IMR-90 (cell line): Measurements from ENCODE around the gene KLHL11. TPM values are rescaled to one million over a fixed set of nuclear protein-coding genes. Genes with fewer than 3 reads are reported as not detected.

Experiments
- ATAC-seq: fragments of 200-7000 bp; cut with Tn5 transposase; 2 replicates; pipeline ENCODE4 v1.9.1; 2020; ENCODE audit warnings: low read depth, mild to moderate bottlenecking, moderate library complexity
- BruUV-seq: library from RNA; stranded (reverse); fragments of 400-500 nt; replicated peaks from 2 replicates; lab custom pipeline; 2021; lab: Mats Ljungman, UMichigan
- CTCF ChIA-PET: fragments of 300-600 bp; formaldehyde crosslinking; extraction: SDS; loops from one replicate; lab custom pipeline; 2021; ENCODE audit warnings: antibody characterized with exemption; lab: Yijun Ruan, JAX
- POLR2A ChIA-PET: fragments of 300-600 bp; sonication (Branson Sonifier 250); formaldehyde crosslinking; loops from one replicate; lab custom pipeline; 2022; ENCODE audit warnings: antibody characterized with exemption; ENCODE audit not compliant: unreplicated experiment; lab: Charles Lee
- DNase-seq: peaks from one replicate; pipeline ENCODE4 v3.0.0; 2013
- H2AFZ ChIP-seq: replicated peaks from 2 replicates; pipeline ENCODE3; 2013; ENCODE audit warnings: low read length, mild to moderate bottlenecking; ENCODE audit not compliant: poor library complexity
- H2AK5ac ChIP-seq: 2 replicates; pipeline ENCODE4 v1.6.1; 2013; ENCODE audit warnings: low read depth, low read length, inconsistent platforms
- H2AK9ac ChIP-seq: replicated peaks from 2 replicates; pipeline ENCODE3; 2013; ENCODE audit warnings: mild to moderate bottlenecking, low read depth, low read length, moderate library complexity; ENCODE audit not compliant: poor library complexity
- H2BK120ac ChIP-seq: 2 replicates; pipeline ENCODE4 v1.6.1; 2013; ENCODE audit warnings: low read depth, low read length, inconsistent platforms
- H2BK15ac ChIP-seq: 3 replicates; pipeline ENCODE4 v1.6.1; 2013; ENCODE audit warnings: low read depth, low read length, inconsistent platforms
- H2BK20ac ChIP-seq: 2 replicates; pipeline ENCODE4 v1.6.1; 2013; ENCODE audit warnings: low read depth, mild to moderate bottlenecking, inconsistent platforms, low read length, moderate library complexity
- H2BK5ac ChIP-seq: 2 replicates; pipeline ENCODE4 v1.6.1; 2013; ENCODE audit warnings: mild to moderate bottlenecking, low read depth, low read length, inconsistent platforms; ENCODE audit not compliant: poor library complexity, severe bottlenecking
- H3K14ac ChIP-seq: replicated peaks from 2 replicates; pipeline ENCODE4 v1.6.1; 2013; ENCODE audit warnings: low read depth, low read length, inconsistent platforms
- H3K18ac ChIP-seq: 2 replicates; pipeline ENCODE4 v1.6.1; 2013; ENCODE audit warnings: low read depth, low read length, control low read depth
- H3K23ac ChIP-seq: 2 replicates; pipeline ENCODE4 v1.6.1; 2013; ENCODE audit warnings: low read depth, low read length, inconsistent platforms
- H3K27ac ChIP-seq: 2 replicates; pipeline ENCODE4 v1.5.1; 2013; ENCODE audit warnings: mild to moderate bottlenecking, control low read depth, low read length; ENCODE audit not compliant: insufficient read depth
- H3K27me3 ChIP-seq: 2 replicates; pipeline ENCODE4 v1.6.1; 2013; ENCODE audit warnings: low read length; ENCODE audit not compliant: control insufficient read depth, insufficient read depth
- H3K36me3 ChIP-seq: 2 replicates; pipeline ENCODE4 v1.6.1; 2013; ENCODE audit warnings: low read length, mixed read lengths; ENCODE audit not compliant: control insufficient read depth, insufficient read depth
- H3K4ac ChIP-seq: 2 replicates; pipeline ENCODE4 v1.6.1; 2013; ENCODE audit warnings: low read depth, low read length, inconsistent platforms
- H3K4me1 ChIP-seq: 2 replicates; pipeline ENCODE4 v1.6.1; 2013; ENCODE audit warnings: low read length, mixed read lengths; ENCODE audit not compliant: control insufficient read depth, insufficient read depth
- H3K4me2 ChIP-seq: 2 replicates; pipeline ENCODE4 v1.6.1; 2013; ENCODE audit warnings: low read depth, mild to moderate bottlenecking, control low read depth, low read length, moderate library complexity
- H3K4me3 ChIP-seq: 2 replicates; pipeline ENCODE4 v1.5.1; 2013; ENCODE audit warnings: low read depth, mild to moderate bottlenecking, control low read depth, low read length, moderate library complexity; ENCODE audit not compliant: insufficient read depth
- H3K56ac ChIP-seq: 2 replicates; pipeline ENCODE4 v1.6.1; 2013; ENCODE audit warnings: low read length, inconsistent platforms; ENCODE audit not compliant: insufficient read depth; ENCODE audit errors: extremely low read depth
- H3K79me1 ChIP-seq, 2 experiments: 2 replicates each; pipeline ENCODE4 v1.6.1; 2013; ENCODE audit warnings: low read length in 2 of 2, inconsistent platforms in 1 of 2, low read depth in 1 of 2
- H3K9ac ChIP-seq: 2 replicates; pipeline ENCODE4 v1.6.1; 2013; ENCODE audit warnings: low read depth, low read length, control low read depth
- H3K9me1 ChIP-seq: 2 replicates; pipeline ENCODE4 v1.6.1; 2013; ENCODE audit warnings: low read length, inconsistent platforms; ENCODE audit not compliant: insufficient read depth
- H3K9me3 ChIP-seq: 2 replicates; pipeline ENCODE4 v1.6.1; 2013; ENCODE audit warnings: low read length; ENCODE audit not compliant: control insufficient read depth, insufficient read depth
- H4K20me1 ChIP-seq: 2 replicates; pipeline ENCODE4 v1.6.1; 2013; ENCODE audit warnings: low read length, inconsistent platforms; ENCODE audit not compliant: insufficient read depth
- H4K5ac ChIP-seq: 2 replicates; pipeline ENCODE4 v1.6.1; 2013; ENCODE audit warnings: mild to moderate bottlenecking, low read depth, low read length, control low read depth
- H4K8ac ChIP-seq, 2 experiments: 2 replicates each; pipeline ENCODE4 v1.6.1; 2013; ENCODE audit warnings: low read depth in 2 of 2, low read length in 2 of 2, control low read depth in 1 of 2, inconsistent platforms in 1 of 2
- H4K91ac ChIP-seq: 2 replicates; pipeline ENCODE4 v1.6.1; 2013; ENCODE audit warnings: low read depth, low read length, inconsistent platforms; ENCODE audit not compliant: insufficient read depth
- BHLHE40 ChIP-seq: fragments of 150-350 bp; IDR thresholded peaks from 2 replicates; pipeline ENCODE4 v1.6.1; 2016; ENCODE audit warnings: mild to moderate bottlenecking, low read depth, low read length
- CEBPB ChIP-seq: IDR thresholded peaks from 2 replicates; pipeline ENCODE4 v1.6.1; 2012; ENCODE audit warnings: low read depth, low read length, improper control_type of control experiment
- CHD1 ChIP-seq: IDR thresholded peaks from 2 replicates; pipeline ENCODE4 v1.6.1; 2012; ENCODE audit warnings: low read depth, low read length, improper control_type of control experiment
- FOS ChIP-seq: fragments of 150-350 bp; IDR thresholded peaks from 2 replicates; pipeline ENCODE4 v1.6.1; 2016; ENCODE audit warnings: low read depth, low read length
- MAFK ChIP-seq: IDR thresholded peaks from 2 replicates; pipeline ENCODE4 v1.6.1; 2012; ENCODE audit warnings: low read depth, low read length, improper control_type of control experiment
- MAZ ChIP-seq: IDR thresholded peaks from 2 replicates; pipeline ENCODE4 v1.6.1; 2012; ENCODE audit warnings: low read depth, mild to moderate bottlenecking, low read length, improper control_type of control experiment, moderate library complexity, borderline replicate concordance
- NFE2L2 ChIP-seq: fragments of 150-350 bp; IDR thresholded peaks from 2 replicates; pipeline ENCODE4 v1.6.1; 2016; ENCODE audit warnings: low read depth, mild to moderate bottlenecking, low read length
- RAD21 ChIP-seq: IDR thresholded peaks from 2 replicates; pipeline ENCODE4 v1.6.1; 2012; ENCODE audit warnings: low read length, improper control_type of control experiment
- RCOR1 ChIP-seq: IDR thresholded peaks from 2 replicates; pipeline ENCODE4 v1.6.1; 2012; ENCODE audit warnings: mild to moderate bottlenecking, low read length, improper control_type of control experiment; ENCODE audit not compliant: insufficient replicate concordance
- RFX5 ChIP-seq: IDR thresholded peaks from 2 replicates; pipeline ENCODE4 v1.8.0; 2012; ENCODE audit warnings: low read depth, mild to moderate bottlenecking, low read length, moderate library complexity
- SMC3 ChIP-seq: fragments of 150-350 bp; IDR thresholded peaks from 2 replicates; pipeline ENCODE4 v1.6.1; 2016; ENCODE audit warnings: low read depth, mild to moderate bottlenecking, antibody characterized with exemption, low read length, moderate library complexity
- WGBS, 2 experiments: methylation state at CpG; one replicate each; pipeline versions ENCODE4 v1.1.5 to v1.1.7; 2013; ENCODE audit warnings: missing lambda C conversion rate in 2 of 2; ENCODE audit not compliant: insufficient read length in 1 of 2; ENCODE audit errors: extremely low coverage in 2 of 2; 5-methylcytosine and 5-hydroxymethylcytosine counted together
- dilution Hi-C: fragments of 300-500 bp; cut with HindIII; formaldehyde crosslinking; loops from one replicate; pipeline ENCODE4 v1.14.3; 2018; ENCODE audit warnings: low sequenced_read_pairs; ENCODE audit not compliant: unreplicated experiment
- in situ Hi-C: fragments of 300-500 bp; cut with MboI; formaldehyde crosslinking; loops from 3 replicates; pipeline ENCODE4 v1.14.3; 2019; ENCODE audit warnings: low sequenced_read_pairs, inconsistent platforms, mixed read lengths
- intact Hi-C: fragments of 100-400 bp; cut with micrococcal nuclease; formaldehyde crosslinking; loops from 2 replicates; pipeline ENCODE4 v1.10.0; 2022
- polyA plus RNA-seq, 3 experiments: library from polyadenylated mRNA; depleted of rRNA; stranded (reverse); fragments of >200 nt; gene quantifications; 2 replicates each; pipeline ENCODE4 v1.2.3, GENCODE V29; 2012; ENCODE audit warnings: low replicate concordance in 1 of 3
- total RNA-seq: library from RNA; depleted of rRNA; stranded (reverse); fragments of >200 nt; gene quantifications from 2 replicates; pipeline ENCODE4 v1.2.3, GENCODE V29; 2012
- TF ChIP-seq, protein P1 (sequence below): fragments of 150-350 bp; IDR thresholded peaks from 2 replicates; pipeline ENCODE4 v1.6.1; 2016; ENCODE audit warnings: low read depth, mild to moderate bottlenecking, low read length, moderate library complexity, borderline replicate concordance
- TF ChIP-seq, protein P2 (sequence below): fragments of 150-350 bp; IDR thresholded peaks from 2 replicates; pipeline ENCODE4 v1.6.1; 2017; ENCODE audit warnings: mild to moderate bottlenecking, antibody characterized with exemption, low read length, low read depth

The KLHL11 gene
- total and polyA plus RNA-seq, 2 of the 4 experiments (the other 2 are of a cell fraction) = 4.1 to 38.5 TPM

- intact Hi-C loops = loop anchor here (5.0 kb wide), 1 partner anchor 132 kb away; no protein-coding TSS in a partner anchor
- ATAC-seq (no peak), DNase-seq (no peak)
- Histone ChIP-seq H2AK5ac (no peak overlapping the region), H2AK9ac (no peak overlapping the region), H4K8ac (no peak overlapping the region), H4K20me1 (0 out of 2 replicates have a peak, but pooled peaks cover 7% of the 10 kb centered on the region), H3K56ac (no peak overlapping the region), H3K27ac (no peak overlapping the region), H3K36me3 (peaks cover 55% of the 10 kb centered on the region), H4K91ac (no peak overlapping the region), H3K4me1 (0 out of 2 replicates have a peak, but pooled peaks cover 2% of the 10 kb centered on the region), H3K9me1 (0 out of 2 replicates have a peak, but pooled peaks cover 3% of the 10 kb centered on the region), H3K14ac (no peak overlapping the region), H3K23ac (no peak overlapping the region; the same call in 1 of the 2 replicates), H3K4me2 (no peak overlapping the region), H3K4me3 (no peak overlapping the region), H3K9ac (no peak overlapping the region), H2AFZ (no peak overlapping the region), H2BK15ac (no peak overlapping the region), H2BK120ac (no peak overlapping the region), H3K9me3 (no peaks in the 10 kb centered on the region), H3K4ac (no peak overlapping the region), H2BK20ac (no peak overlapping the region), H3K18ac (no peak overlapping the region), H3K79me1 (peaks cover 4 to 35% of the 10 kb centered on the region in 2 experiments), H3K27me3 (no peaks in the 10 kb centered on the region), H2BK5ac (no peak overlapping the region), H4K5ac (no peak overlapping the region)
- no TSS peak for BruUV-seq
- in situ Hi-C loops = no loop called here
- ChIA-PET POLR2A (no interaction called here), CTCF (no interaction called here)
- TF ChIP-seq NFE2L2 (no peak), CEBPB (no peak), MAZ (no peak), RAD21 (no peak), FOS (no peak), RFX5 (no peak), MAFK (no peak), BHLHE40 (no peak), CHD1 (no peak), RCOR1 (no peak), SMC3 (no peak)
- TF ChIP-seq, protein P1, sequence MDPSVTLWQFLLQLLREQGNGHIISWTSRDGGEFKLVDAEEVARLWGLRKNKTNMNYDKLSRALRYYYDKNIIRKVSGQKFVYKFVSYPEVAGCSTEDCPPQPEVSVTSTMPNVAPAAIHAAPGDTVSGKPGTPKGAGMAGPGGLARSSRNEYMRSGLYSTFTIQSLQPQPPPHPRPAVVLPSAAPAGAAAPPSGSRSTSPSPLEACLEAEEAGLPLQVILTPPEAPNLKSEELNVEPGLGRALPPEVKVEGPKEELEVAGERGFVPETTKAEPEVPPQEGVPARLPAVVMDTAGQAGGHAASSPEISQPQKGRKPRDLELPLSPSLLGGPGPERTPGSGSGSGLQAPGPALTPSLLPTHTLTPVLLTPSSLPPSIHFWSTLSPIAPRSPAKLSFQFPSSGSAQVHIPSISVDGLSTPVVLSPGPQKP = no peak
- TF ChIP-seq, protein P2, sequence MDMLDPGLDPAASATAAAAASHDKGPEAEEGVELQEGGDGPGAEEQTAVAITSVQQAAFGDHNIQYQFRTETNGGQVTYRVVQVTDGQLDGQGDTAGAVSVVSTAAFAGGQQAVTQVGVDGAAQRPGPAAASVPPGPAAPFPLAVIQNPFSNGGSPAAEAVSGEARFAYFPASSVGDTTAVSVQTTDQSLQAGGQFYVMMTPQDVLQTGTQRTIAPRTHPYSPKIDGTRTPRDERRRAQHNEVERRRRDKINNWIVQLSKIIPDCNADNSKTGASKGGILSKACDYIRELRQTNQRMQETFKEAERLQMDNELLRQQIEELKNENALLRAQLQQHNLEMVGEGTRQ = no peak
- dilution Hi-C loops = no loop called here
- WGBS, 2 experiments = 73% methylated on average over 3 of the region's 9 CpGs; no CpG with 5 or more reads in 1 of the 2 experiments
These were observed 4.2 kb upstream of the KLHL11 start for GRCh38 chr17:41869426-41869825.
